ENCODE data around the gene AMOTL2. TPM values are rescaled to one million over a fixed set of nuclear protein-coding genes. Genes with fewer than 3 reads are reported as not detected.

AMOTL2 gene
- total RNA-seq, 1 donor: 65.0 TPM

DNA sequence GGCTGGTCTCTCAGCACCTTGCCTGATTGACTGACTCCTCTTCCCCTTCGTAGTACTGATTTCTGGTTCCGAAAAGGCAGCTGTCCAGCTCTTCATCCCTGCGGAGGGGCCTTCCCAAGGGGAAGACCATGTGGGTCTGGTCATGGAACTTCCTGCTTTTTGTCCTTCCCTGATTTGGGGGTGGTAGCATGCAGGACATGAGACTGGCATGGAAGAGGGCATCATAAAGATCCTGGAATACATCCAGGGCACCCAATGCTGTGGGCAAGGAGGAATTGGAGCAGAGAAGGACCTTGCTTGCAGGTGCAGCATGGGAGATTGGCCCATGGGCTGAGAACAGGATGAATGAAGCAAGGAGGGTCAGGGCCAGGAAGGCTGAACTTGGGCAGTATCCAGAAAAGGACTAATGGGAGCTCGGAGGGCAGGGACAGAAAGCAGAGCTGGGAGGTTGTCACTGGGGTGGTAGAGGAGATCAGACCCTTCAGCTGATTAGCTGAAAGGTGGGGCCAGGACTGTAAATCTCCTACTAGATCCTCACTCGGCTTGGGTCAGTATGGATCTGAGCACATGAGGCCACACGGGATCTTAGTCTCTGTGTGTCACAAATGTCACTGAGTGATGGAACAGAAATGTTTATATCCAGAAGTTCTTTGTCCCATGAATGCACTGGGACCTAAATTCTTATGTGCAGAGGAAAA lies 59.5 kb downstream of the AMOTL2 start:
- DNase-seq (ENCODE audit: low read depth): peak; percentile 38
- TF ChIP-seq, protein P1, sequence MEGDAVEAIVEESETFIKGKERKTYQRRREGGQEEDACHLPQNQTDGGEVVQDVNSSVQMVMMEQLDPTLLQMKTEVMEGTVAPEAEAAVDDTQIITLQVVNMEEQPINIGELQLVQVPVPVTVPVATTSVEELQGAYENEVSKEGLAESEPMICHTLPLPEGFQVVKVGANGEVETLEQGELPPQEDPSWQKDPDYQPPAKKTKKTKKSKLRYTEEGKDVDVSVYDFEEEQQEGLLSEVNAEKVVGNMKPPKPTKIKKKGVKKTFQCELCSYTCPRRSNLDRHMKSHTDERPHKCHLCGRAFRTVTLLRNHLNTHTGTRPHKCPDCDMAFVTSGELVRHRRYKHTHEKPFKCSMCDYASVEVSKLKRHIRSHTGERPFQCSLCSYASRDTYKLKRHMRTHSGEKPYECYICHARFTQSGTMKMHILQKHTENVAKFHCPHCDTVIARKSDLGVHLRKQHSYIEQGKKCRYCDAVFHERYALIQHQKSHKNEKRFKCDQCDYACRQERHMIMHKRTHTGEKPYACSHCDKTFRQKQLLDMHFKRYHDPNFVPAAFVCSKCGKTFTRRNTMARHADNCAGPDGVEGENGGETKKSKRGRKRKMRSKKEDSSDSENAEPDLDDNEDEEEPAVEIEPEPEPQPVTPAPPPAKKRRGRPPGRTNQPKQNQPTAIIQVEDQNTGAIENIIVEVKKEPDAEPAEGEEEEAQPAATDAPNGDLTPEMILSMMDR (IDR thresholded peaks at IDR 0.05; ENCODE audit: insufficient read depth, low read length): no peak
- H3K4me3 ChIP-seq (ENCODE audit: low read depth, low read length): no peak overlapping the region

DNA sequence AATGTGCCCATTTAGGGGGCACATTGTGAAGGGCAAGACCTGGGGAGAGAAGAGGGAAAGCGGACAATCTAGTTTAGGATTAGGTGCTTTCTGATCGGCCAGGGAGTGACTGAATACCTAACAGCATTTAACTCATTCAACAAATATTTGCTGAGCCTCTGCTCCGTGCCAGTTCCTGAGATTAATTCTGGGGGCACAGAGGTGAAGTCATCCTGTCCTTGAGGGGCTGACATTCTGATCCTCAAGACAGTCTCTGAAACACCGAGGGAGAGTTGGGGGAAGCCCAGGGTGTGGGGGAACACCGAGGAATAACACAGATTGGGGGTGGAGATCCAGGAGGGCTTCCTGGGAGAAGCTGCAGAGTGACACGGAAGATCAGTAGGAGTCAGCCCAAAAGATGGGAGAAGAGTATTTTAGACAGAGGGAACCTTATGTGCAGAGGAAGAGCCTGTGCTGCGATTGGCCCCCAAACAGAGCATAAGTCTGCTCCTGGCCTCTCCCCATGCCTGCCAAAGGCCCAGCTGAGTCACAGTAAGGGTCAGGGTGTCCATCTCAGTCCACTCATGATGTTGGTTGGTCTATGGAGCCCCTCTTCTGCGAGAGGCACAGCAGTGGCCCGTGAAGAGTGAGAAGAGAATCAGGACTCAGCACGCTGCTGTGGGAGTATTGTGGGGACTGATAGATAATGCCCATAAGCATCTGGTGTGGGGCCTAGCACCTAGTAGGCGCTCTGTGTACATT lies 60.2 kb downstream of the AMOTL2 start:
- peak overlapping the region; percentile 64 for H3K4me3 ChIP-seq (ENCODE audit: low read depth, low read length)
- TF ChIP-seq, protein P1 (IDR thresholded peaks at IDR 0.05; ENCODE audit: insufficient read depth, low read length): no peak
- no peak for DNase-seq (ENCODE audit: low read depth)

DNA sequence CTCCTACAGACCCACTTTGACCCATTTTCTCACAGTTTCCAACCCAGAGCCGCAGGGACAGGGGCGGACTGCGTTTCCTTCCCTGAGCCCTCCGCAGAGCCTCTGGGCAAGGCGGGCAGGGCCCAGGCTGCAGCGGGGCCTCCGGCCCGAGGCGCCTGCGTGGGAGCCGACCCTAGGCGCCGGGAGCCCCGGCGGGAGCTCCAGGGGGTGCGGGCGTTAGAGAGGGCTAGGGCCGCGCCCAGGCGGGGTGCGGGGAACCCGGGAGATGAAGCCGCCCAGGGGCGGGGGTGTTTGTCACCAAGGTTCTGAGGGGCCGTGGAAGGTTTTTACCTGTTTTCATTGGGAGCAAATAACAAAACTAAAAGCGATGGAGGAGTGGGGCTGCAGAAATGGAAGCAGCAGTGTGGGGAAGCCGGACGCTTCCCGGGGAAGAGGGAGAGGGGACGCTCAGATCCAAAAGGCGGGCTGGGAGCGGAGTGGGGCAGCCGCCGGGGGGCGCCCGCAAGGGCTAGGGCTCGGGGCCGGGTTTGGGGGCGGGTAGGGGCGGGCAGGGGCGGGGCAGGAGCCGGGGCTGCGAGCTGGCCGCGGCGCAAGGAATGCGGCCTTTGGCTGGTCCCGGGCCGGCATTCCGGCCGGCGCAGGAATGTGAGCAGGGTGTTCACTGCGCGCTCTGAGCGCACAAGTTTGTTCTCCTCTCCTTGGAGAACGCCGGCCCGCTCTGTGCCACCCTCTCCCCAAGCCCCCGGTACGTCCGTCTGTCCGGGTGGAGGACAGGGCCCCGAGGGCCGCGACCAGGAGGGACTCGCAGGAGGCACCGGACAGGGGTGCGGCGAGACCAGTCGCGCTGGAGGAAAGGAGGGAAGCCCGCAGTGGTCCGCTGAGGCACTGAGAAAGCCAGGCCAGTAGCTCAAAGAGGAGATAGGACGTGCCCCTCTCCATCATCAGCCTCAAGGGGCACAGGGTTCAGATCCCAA lies 61.1 kb downstream of the AMOTL2 start:
- DNase-seq (ENCODE audit: low read depth): peak; percentile 82
- H3K4me3 ChIP-seq (ENCODE audit: low read depth, low read length): peak overlapping the region; percentile 64
- TF ChIP-seq, protein P1 (IDR thresholded peaks at IDR 0.05; ENCODE audit: insufficient read depth, low read length): peak; percentile 44

GRCh38 chr3:134312072-134312872 lies 62.0 kb downstream of the AMOTL2 start:
- TF ChIP-seq, protein P1 (IDR thresholded peaks at IDR 0.05; ENCODE audit: insufficient read depth, low read length): no peak
- no peak overlapping the region for H3K4me3 ChIP-seq (ENCODE audit: low read depth, low read length)
- DNase-seq (ENCODE audit: low read depth): peak; percentile 57

GRCh38 chr3:134311693-134312071 lies 62.6 kb downstream of the AMOTL2 start:
- H3K4me3 ChIP-seq (ENCODE audit: low read depth, low read length): no peak overlapping the region
- TF ChIP-seq, protein P1 (IDR thresholded peaks at IDR 0.05; ENCODE audit: insufficient read depth, low read length): no peak
- DNase-seq (ENCODE audit: low read depth): no peak

DNA sequence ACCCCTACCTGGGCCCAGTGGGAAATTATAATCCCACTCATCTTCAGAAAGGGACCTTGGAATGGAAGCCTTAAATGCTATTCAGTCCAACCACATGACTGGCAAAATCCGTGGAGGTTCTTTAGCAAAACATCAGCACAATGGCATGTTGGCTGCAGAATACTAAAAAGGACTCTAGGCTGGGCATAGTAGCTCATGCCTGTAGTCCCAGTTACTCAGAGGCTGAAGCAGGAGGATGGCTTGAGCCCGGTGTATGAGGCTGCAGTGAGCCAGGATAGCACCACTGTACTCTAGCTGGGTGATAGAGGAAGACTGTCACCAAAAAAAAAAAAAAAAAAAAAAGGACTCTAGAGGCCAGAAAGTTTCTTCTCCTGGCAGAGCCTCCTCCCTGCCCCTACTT lies 63.0 kb downstream of the AMOTL2 start:
- no peak overlapping the region for H3K4me3 ChIP-seq (ENCODE audit: low read depth, low read length)

More for the DNA sequence above, 63.0 kb downstream of the AMOTL2 start:
- TF ChIP-seq, protein P1 (IDR thresholded peaks at IDR 0.05; ENCODE audit: insufficient read depth, low read length): no peak
- DNase-seq (ENCODE audit: low read depth): peak; percentile 82
